Lower leg skin (tissue), 3 donors: ENCODE results near the gene RPA1.

Experiments used
- POLR2A ChIP-seq, 2 donors: fragments of 450-650 bp; IDR thresholded peaks; one replicate each; pipeline ENCODE4 v1.6.1; 2016 to 2017; ENCODE audit warnings: antibody characterized with exemption in 2 of 2, mild to moderate bottlenecking in 1 of 2, moderate library complexity in 1 of 2
- TF ChIP-seq, protein P1 (sequence below), 3 donors: fragments of 450-650 bp; IDR thresholded peaks; one replicate each; pipeline ENCODE4 v1.5.1; 2016; ENCODE audit warnings: antibody characterized with exemption in 3 of 3, mild to moderate bottlenecking in 3 of 3, moderate library complexity in 2 of 3

DNA sequence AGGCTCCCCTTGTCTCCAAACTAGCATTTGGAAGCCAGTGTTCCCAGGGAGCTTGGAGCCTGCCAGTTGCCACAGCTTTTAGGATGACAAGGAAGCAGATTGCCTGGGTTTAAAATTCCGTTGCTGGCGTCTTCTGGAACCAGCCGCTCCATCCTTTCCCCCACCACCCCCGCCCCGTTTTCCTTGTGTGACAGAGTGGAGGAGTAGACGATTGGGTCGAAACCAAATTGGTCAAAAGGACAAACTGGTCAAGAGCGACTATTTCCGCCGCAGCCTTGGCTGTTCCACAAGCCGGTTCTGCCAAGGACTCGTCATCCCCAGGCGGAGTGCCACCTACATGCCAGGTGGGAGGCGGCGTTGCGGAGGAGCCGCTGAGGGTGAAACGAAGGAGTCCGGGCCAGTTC is 91.1 kb downstream of the RPA1 start:
- TF ChIP-seq, protein P1, sequence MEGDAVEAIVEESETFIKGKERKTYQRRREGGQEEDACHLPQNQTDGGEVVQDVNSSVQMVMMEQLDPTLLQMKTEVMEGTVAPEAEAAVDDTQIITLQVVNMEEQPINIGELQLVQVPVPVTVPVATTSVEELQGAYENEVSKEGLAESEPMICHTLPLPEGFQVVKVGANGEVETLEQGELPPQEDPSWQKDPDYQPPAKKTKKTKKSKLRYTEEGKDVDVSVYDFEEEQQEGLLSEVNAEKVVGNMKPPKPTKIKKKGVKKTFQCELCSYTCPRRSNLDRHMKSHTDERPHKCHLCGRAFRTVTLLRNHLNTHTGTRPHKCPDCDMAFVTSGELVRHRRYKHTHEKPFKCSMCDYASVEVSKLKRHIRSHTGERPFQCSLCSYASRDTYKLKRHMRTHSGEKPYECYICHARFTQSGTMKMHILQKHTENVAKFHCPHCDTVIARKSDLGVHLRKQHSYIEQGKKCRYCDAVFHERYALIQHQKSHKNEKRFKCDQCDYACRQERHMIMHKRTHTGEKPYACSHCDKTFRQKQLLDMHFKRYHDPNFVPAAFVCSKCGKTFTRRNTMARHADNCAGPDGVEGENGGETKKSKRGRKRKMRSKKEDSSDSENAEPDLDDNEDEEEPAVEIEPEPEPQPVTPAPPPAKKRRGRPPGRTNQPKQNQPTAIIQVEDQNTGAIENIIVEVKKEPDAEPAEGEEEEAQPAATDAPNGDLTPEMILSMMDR (IDR thresholded peaks at IDR 0.05) = no peak
- TF ChIP-seq POLR2A (IDR thresholded peaks at IDR 0.05) = no peak
